HEK293 (cell line): ENCODE results near the gene PLOD2.

Experiments
- PRDM1 ChIP-seq: fragments of 450-650 bp; formaldehyde crosslinking; IDR thresholded peaks from 2 replicates; pipeline ENCODE4; 2016; ENCODE audit warnings: missing biosample characterization, missing genetic modification characterization
- SALL2 ChIP-seq: fragments of 450-650 bp; formaldehyde crosslinking; IDR thresholded peaks from 2 replicates; pipeline ENCODE4 v1.5.0; 2017; ENCODE audit warnings: missing biosample characterization, mild to moderate bottlenecking, missing genetic modification characterization, borderline replicate concordance
- ZNF121 ChIP-seq: fragments of 450-650 bp; formaldehyde crosslinking; IDR thresholded peaks from 2 replicates; pipeline ENCODE4 v1.5.1; 2016; ENCODE audit warnings: missing biosample characterization, missing genetic modification characterization
- TF ChIP-seq, protein P1 (sequence below): fragments of 450-650 bp; formaldehyde crosslinking; IDR thresholded peaks from 2 replicates; pipeline ENCODE4 v1.5.1; 2016; ENCODE audit warnings: missing biosample characterization, missing genetic modification characterization

GRCh38 chr3:146153429-146153828 lies 7.6 kb downstream of the PLOD2 start:
- TF ChIP-seq ZNF121 (tag by site-specific recombination): no peak
- TF ChIP-seq, protein P1, sequence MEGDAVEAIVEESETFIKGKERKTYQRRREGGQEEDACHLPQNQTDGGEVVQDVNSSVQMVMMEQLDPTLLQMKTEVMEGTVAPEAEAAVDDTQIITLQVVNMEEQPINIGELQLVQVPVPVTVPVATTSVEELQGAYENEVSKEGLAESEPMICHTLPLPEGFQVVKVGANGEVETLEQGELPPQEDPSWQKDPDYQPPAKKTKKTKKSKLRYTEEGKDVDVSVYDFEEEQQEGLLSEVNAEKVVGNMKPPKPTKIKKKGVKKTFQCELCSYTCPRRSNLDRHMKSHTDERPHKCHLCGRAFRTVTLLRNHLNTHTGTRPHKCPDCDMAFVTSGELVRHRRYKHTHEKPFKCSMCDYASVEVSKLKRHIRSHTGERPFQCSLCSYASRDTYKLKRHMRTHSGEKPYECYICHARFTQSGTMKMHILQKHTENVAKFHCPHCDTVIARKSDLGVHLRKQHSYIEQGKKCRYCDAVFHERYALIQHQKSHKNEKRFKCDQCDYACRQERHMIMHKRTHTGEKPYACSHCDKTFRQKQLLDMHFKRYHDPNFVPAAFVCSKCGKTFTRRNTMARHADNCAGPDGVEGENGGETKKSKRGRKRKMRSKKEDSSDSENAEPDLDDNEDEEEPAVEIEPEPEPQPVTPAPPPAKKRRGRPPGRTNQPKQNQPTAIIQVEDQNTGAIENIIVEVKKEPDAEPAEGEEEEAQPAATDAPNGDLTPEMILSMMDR (tag by site-specific recombination): no peak
- no peak for TF ChIP-seq SALL2
- no peak for TF ChIP-seq PRDM1 (tag by site-specific recombination)
